ENCODE results near the gene KIF5C.

The KIF5C gene

DNA sequence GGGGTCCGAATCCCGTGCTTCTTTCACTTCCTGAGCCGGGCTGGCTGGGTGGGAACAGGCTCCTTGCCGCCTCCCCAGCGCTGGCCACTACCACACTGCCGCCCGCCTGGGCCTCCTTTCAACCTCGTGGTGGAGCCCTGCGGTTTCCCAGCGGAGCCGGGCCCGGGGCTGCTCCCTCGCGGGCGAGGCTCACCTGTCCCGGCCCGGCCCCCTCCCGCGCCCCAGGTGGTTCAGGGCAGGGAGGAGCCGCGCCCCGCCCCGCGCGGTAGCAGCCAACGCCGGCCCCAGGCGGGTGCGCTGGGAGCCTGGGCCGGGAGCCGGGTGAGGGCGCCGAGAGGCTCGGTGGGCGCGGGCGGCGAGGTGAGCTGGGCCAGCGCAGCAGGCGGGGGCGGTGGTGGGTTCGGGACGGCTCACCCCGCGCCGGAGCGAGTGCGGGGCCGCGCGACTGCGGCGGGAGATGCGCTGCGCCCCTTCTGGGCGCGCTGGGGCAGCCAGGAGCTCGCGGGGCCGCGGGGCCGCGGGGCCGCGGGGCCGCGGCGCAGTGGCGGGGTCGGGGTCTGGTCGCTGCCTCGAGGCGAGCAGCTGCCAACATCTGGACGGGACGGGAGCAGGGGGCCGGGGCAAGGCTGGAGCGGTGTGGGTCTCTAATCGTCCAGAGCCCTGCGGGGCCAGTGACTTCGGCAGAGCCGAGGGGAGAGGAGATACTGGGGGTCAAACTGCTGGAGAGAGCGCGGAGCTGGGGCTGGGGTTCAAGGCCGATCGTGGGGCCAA is 163.6 kb downstream of the KIF5C start, which contains the start of gene LYPD6B:
Gene LYPD6B (plus strand): TSS at position 258 of the 771 bp plus-strand sequence. CDS start 92,250 bp downstream, outside the sequence.
- no peak for TF ChIP-seq ZFX (IDR thresholded peaks at IDR 0.05)
- TF ChIP-seq, protein P1, sequence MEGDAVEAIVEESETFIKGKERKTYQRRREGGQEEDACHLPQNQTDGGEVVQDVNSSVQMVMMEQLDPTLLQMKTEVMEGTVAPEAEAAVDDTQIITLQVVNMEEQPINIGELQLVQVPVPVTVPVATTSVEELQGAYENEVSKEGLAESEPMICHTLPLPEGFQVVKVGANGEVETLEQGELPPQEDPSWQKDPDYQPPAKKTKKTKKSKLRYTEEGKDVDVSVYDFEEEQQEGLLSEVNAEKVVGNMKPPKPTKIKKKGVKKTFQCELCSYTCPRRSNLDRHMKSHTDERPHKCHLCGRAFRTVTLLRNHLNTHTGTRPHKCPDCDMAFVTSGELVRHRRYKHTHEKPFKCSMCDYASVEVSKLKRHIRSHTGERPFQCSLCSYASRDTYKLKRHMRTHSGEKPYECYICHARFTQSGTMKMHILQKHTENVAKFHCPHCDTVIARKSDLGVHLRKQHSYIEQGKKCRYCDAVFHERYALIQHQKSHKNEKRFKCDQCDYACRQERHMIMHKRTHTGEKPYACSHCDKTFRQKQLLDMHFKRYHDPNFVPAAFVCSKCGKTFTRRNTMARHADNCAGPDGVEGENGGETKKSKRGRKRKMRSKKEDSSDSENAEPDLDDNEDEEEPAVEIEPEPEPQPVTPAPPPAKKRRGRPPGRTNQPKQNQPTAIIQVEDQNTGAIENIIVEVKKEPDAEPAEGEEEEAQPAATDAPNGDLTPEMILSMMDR (conservative IDR thresholded peaks at IDR 0.05): peak; percentile 46
- peak within 1 kb of the TSS; percentile 7; the same call in 1 of the 2 replicates for H3K27ac ChIP-seq

DNA sequence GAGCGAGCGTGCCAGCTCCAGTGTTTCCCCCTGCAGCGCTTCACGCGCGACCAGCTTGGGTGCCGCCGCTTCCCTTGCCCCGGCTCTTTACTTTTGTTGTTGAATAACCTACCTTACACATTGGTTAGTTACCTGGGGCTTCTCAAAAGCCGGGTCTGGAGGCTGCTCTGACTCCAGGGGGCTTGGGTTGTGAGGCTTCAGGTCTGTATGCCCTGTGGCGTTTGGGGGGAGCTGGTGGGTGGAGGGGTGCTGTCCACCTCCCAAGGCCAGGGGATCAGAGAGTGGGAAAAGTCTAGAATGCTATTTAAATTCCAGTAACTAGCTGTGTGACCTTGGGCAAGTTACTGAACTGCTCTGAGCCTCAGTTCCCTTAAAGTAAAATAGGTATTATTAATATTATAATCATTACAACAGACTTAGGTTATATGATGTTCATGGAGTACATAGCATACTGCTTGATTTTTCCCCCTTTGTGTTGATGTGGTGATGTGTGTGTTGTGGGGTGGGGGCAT is 164.2 kb downstream of the KIF5C start:
- no peak overlapping the region for H3K27ac ChIP-seq

DNA sequence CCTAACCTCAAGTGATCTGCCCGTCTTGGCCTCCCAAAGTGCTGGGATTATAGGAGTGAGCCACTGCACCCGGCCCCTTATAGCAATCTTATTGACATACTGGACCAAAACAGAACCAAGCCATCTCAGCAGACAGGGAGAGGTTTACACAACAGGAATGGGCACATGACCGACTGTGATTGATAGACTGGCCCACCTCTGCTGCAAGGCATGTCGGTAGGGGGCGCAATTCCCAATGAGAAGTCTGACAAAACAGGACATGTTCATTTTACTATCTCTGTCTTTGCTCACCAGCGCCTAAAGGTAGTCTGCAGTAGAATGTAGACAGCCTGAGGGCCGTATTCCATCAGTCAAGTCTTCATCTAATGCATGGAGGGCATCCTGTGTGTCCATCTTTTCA is 165.4 kb downstream of the KIF5C start:
- H3K27ac ChIP-seq: no peak overlapping the region
- TF ChIP-seq ZFX (IDR thresholded peaks at IDR 0.05): no peak
- TF ChIP-seq, protein P1 (conservative IDR thresholded peaks at IDR 0.05): peak; percentile 76

More for the DNA sequence above, 164.2 kb downstream of the KIF5C start:
- TF ChIP-seq ZFX (IDR thresholded peaks at IDR 0.05): no peak
- TF ChIP-seq, protein P1 (conservative IDR thresholded peaks at IDR 0.05): no peak

DNA sequence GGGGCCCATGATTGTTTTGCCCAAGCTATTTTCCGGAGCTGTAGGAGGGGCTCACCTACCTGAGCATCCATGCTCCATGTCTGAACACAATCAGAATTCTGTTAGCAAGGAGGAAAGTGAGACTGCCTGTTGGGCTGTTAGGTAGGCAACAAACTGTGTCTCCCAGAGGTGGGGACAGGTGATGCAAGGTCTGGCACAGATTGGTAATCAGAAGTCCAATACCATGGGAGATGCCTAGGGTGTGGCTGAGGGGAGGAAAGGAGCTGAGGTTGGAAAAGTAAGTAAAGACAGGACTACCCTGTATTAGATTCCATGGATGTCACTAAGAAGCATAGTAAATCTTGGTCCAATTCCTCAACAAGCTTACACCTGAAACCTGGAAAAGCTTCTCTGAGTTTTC is 166.5 kb downstream of the KIF5C start:
- no peak overlapping the region for H3K27ac ChIP-seq
- TF ChIP-seq, protein P1 (conservative IDR thresholded peaks at IDR 0.05): no peak
- TF ChIP-seq ZFX (IDR thresholded peaks at IDR 0.05): no peak

DNA sequence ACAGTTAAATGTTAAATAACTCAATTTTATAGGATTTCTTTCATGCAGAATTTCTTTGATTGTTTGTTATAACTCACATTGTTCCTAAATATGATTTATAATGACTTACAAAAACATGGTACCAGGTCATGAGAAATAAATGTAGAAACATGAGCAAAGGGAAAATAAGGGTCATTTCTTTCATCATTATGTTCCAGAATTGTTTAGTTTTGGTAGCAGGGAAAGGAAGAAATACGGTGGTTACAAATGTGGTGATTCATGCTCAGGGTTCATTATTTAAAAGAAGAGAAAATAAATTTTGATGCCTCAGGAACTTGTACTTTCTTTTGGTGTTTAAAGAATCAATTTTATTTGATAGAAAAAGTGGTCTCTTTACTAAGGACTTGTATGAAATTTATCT is 167.9 kb downstream of the KIF5C start:
- H3K27ac ChIP-seq: no peak overlapping the region
- TF ChIP-seq, protein P1 (conservative IDR thresholded peaks at IDR 0.05): no peak

DNA sequence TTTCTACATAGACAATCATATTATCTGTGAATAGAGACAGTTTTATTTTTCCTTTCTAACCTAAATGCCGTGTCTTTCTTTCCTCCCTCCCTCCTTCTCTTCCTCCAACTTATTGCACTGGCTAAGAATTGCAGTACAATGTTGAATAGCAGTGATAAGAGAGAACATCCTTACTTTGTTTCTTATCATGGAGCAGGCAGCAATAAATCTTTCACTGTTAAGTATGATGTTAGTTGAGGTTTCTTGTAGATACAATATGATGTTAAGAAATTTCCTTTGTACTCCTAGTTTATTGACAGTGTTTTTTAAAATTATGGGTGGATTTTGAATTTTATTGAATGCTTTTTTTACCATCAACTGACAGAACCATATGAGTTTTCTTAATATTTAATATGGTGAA is 169.5 kb downstream of the KIF5C start:
- no peak overlapping the region for H3K27ac ChIP-seq
- no peak for TF ChIP-seq ZFX (IDR thresholded peaks at IDR 0.05)
- TF ChIP-seq, protein P1 (conservative IDR thresholded peaks at IDR 0.05): no peak

DNA sequence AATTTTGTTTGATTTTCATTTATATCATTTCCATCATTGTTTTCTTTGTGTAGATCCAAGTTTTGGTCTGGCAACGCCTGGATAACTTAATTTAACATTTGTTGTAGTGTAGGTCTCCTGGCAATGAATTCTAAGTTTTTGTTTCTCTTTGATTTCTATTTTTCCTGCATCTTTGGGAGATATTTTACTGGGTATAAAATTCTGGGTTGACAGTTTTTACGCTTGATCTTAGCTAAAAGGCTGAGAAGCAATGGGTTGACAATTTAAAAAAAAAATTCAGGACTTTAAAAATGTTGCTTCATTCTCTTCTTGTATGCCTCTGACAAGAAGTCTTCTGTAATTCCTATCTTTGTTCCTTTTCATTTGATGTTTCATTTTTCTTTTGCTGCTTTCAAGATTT is 172.1 kb downstream of the KIF5C start:
- TF ChIP-seq, protein P1 (conservative IDR thresholded peaks at IDR 0.05): no peak
- no peak for TF ChIP-seq ZFX (IDR thresholded peaks at IDR 0.05)
- H3K27ac ChIP-seq: no peak overlapping the region

Measured in C4-2B (cell line).